B cell (primary cell): ENCODE data around the gene GLDN.

Source experiments
- CTCF ChIP-seq: fragments of 200-600 bp; IDR thresholded peaks from one replicate; pipeline ENCODE4 v1.8.0; 2022; ENCODE audit warnings: antibody characterized with exemption, mild to moderate bottlenecking
- EZH2 ChIP-seq: IDR thresholded peaks from 2 replicates; pipeline ENCODE4 v1.6.1; 2012; ENCODE audit warnings: borderline replicate concordance, low read depth, mild to moderate bottlenecking, moderate library complexity, low read length; ENCODE audit not compliant: insufficient read depth, poor library complexity, severe bottlenecking

- no peak for TF ChIP-seq CTCF
- no peak for TF ChIP-seq EZH2
Measured at GRCh38 chr15:51425517-51426040, 84.1 kb downstream of the GLDN start.
